GM21515 (cell line): ENCODE data around the gene RNF169.
A peak's percentile ranks its signal among the peaks of the same experiment; 100 is the strongest.

ENCODE experiments used
- ATAC-seq: cut with Tn5 transposase; IDR thresholded peaks from one replicate; pipeline ENCODE4 v1.9.1; 2021; ENCODE audit not compliant: unreplicated experiment

Gene RNF169

GRCh38 chr11:74748211-74749126 lies at the start of gene RNF169:
Gene RNF169, plus strand, starts transcription at chr11:74748849. Its CDS starts 32 bp downstream, at chr11:74748881.
- peak; percentile 97 for ATAC-seq

DNA sequence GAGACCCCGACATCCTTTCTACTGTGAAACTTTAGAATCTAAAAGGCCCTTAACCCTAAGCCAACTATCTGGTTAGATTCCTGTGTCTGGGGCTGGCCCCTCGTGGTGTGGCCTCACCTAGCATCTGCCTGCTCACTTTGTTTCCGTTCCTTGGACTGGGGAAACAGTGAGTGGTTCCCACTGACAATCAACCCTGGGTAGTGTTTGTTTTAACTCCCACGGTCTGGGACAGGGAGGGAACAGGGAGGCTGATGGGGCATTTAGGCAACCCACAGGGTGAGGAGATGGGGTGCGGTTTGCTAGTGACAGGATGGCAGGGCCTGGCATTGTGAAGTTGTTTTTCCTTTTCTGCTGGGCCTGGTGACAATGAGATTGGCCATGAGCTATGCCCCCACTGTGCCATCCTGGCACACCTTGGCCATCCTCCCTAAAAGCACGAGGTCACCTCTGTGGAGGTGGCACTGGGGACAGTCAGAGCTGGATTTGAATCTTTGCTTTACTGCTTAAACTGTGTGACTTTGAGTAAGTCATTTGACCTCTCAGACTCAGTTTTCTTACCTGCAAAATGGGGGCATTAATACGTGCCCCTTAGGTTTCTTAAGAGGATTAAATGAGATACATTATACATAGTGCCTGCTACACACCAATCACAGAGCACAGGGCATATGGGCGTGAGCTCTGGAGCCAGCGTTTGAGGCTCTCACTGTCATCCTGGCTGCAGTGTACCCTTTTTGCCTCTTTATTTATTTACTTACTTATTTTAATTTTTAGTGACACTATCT lies 48.8 kb upstream of the RNF169 start:
- ATAC-seq: no peak

DNA sequence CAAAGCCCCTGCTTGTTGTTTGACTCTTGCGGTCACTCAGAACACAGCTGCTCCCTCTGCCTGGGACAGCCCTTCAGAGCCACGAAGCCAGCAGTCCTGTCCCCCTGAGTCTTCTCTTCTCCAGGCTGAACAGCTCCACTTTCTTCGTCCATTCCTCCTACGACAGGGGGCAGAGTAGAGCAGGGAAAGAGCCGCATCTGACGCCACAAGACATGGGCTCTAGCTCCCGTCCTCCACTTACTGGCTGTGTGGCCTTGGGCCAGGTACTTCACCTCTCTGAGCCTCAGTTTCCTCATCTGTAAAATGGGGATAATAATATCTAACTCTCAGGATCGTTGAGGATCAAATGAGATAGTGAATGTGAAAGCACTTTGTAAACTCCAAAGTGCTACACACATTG lies 47.3 kb upstream of the RNF169 start:
- no peak for ATAC-seq

GRCh38 chr11:74702383-74703007 lies 46.2 kb upstream of the RNF169 start:
- ATAC-seq: no peak

- ATAC-seq: no peak
Observed at GRCh38 chr11:74703211-74703610, 45.4 kb upstream of the RNF169 start.

- ATAC-seq: no peak
Observed at GRCh38 chr11:74707182-74707581, 41.5 kb upstream of the RNF169 start.

- no peak for ATAC-seq
Observed at GRCh38 chr11:74707602-74708510, 40.8 kb upstream of the RNF169 start.

DNA sequence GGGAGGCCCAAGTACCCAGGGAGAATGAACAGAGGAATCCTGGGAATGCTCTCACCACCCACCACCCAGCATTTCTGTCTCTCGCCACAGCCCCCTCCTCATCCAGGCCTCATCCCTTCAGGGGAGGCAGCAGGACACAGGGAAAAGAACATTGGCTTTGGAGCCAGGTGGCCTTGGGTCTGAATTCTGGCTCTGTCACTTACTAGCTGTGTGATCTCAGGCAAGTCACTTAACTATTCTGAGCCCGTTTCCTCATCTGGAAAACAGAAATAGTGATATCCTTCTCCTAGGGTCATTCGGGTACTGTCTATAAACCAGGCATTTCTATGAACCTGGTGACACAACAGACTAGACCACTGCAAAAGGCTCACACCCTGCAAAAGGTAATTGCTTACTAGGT lies 39.5 kb upstream of the RNF169 start:
- no peak for ATAC-seq

DNA sequence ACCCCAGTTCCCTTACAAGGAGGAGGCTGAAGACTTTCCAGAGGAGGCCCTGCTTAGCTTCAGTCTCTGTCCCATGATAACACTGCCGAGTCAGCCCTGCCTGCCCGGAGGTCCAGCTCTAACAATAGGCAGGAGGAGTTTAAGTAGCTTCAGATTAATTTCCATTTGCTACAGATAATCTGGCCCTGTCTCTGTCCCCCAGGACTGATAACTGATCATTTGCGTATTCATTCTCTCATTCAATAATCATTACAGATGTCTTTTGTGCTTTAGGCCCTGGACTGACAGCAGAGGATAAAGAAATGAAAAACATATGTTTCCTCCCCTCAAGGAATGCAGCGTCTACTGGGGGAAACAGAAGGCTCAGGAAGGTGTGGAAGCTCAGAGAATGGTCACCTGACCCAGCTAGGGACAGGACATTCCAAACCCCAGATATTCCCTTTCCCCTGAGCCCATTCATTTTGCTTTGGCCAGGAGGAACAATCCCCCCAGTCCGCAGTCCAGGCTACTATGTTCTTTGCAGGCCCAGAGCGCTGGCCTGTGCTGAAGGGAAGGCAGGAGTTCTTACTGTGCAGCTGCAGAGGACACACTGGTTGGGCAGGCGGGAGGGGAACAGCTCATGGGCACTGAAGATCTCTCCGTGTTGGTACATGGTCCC lies 38.2 kb upstream of the RNF169 start:
- ATAC-seq: no peak

GRCh38 chr11:74713686-74714085 lies 35.0 kb upstream of the RNF169 start:
- no peak for ATAC-seq

DNA sequence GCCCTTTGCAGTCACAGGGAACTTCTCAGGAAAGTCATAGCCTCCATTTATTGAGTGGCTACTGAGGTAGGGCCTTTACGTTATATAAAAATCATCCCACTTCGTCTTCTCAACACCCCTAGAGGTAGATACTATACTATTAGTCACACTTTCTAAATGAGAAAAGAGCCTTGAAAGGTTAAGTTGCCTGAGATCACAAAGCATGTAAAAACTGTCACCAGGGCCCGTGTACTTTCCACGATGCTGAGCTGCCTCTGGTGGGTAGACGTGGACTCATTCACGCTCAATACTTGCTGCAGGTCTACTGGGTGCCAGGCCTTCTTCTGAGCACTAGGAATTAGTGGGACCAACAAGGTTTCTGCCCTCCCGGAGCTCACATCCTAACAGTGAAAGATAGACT lies 33.7 kb upstream of the RNF169 start:
- no peak for ATAC-seq

DNA sequence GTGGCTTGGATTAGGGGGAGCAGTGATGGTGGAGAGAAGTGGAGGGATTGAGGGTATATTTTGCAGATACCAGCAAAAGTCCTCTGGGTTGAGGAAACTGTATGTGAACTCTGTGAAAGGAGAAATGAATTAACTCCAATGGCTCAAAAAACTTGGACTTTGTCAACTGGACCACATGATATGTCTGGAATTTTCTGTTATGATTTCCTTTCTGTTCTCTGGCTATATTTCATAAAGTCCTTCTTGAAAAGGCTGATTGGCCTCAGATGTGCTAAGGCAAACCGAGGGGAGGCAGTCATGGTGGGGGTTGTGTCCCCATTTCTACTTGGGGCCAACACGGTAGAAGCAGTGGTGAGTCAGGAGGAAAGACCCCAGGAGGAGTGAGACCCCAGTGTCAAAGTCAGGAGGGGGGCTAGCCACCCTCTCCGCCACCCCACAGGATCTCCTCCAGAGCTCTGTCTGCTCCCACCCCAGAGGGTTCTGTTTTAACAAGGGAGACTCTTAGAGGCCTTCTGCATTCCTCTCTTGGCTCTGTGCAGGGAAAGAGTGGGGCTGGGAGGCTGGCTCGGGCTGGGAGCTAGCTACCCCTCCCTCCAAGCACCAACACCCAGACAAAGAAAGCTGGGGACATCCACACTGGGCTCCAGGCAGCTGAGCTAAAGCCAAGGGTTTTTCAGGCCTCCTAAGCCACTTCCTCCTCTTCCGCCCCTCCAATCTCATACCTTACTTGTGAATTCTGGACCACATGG lies 31.3 kb upstream of the RNF169 start:
- no peak for ATAC-seq

- no peak for ATAC-seq
Observed at GRCh38 chr11:74719011-74719410, 29.6 kb upstream of the RNF169 start.

DNA sequence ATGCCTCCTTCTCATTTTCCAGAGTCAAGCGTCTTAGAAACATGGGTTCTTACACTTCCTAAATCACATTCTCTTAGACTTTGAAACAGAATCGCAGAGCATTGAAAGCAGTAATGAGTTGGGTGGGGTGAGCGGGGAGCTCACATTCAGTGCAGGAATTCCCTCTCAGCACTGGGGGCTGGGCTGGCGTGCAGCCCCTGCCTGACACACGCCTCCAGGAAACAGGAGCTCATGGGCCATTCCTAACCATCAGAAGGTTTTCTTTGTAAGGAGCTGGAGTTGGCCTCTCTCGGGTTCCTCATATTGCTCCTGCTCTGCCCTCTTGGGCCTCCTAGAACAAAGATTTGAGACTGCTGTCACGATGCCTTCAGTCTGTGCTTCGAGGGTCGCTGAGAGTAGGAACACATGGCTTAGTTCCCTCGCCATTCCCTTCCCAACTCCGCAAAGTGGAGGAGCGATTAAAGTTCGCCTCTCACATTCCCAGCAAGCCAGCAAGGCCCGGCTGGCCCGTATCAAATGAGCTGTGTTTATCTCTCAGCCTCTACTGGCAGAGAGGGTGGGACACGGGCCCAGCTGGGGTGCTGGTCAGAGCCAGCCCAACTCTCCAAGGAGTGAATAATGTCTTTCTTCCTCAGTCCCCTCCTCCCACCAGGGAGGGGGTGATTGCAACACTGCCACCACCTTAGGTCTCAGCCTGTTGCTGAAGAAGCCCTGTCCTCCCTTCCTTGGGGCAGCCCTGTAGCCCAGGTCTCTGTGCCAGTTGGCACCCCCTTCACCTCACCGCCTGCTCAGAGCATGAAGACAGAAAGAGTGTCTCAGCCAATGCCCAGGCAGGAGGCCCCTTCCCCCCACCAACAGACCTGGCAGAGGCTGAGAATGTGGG lies 27.8 kb upstream of the RNF169 start:
- no peak for ATAC-seq

GRCh38 chr11:74721479-74721835 lies 27.2 kb upstream of the RNF169 start:
- ATAC-seq: no peak

- ATAC-seq: no peak
Observed at GRCh38 chr11:74723511-74723910, 25.1 kb upstream of the RNF169 start.

DNA sequence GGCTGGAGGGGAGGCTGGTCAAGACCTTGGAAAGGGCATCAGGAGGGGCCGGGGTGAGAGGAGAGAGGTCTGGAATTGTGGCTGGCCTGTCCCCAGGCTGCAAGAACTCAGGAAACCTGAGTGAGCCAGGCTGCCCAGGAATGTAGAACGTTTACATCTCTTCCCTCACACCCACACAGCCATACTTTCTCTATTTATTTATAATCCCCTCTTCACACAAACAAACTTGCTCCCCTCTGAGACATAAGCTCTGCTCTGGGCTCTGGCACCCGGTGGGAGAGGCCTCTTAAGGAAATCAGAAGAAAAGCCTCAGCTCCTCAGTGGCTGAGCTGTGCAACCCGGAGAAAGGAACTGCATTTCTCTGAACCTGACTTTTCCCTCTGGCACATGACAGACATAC lies 22.9 kb upstream of the RNF169 start:
- ATAC-seq: no peak

GRCh38 chr11:74726547-74727182 lies 22.0 kb upstream of the RNF169 start:
- peak; percentile 76 for ATAC-seq
